Immature natural killer cell (primary cell): Measurements from ENCODE around the gene RXRG. TPM values are rescaled to one million over a fixed set of nuclear protein-coding genes. Genes with fewer than 3 reads are reported as not detected.
A peak's percentile ranks its signal among the peaks of the same experiment; 100 is the strongest.

ENCODE experiments used
- DNase-seq, 3 donors: peaks; one replicate each; pipeline ENCODE4 v3.0.0; 2022; ENCODE audit warnings: mixed read lengths in 1 of 3
- H3K27ac Mint-ChIP-seq, 6 donors: one replicate each; pipeline ENCODE4 v1.8.0; 2020; ENCODE audit warnings: mixed read lengths in 6 of 6, mild to moderate bottlenecking in 5 of 6, inconsistent platforms in 4 of 6, moderate library complexity in 3 of 6
- H3K27me3 Mint-ChIP-seq, 3 donors: one replicate each; pipeline ENCODE4 v1.8.0; 2020 to 2021; ENCODE audit warnings: low read depth in 3 of 3, mild to moderate bottlenecking in 3 of 3, mixed read lengths in 3 of 3, moderate library complexity in 3 of 3, inconsistent platforms in 1 of 3
- H3K36me3 Mint-ChIP-seq, 3 donors: one replicate each; pipeline ENCODE4 v1.8.0; 2020; ENCODE audit warnings: mixed read lengths in 3 of 3, inconsistent platforms in 2 of 3, mild to moderate bottlenecking in 2 of 3
- H3K4me1 Mint-ChIP-seq, 2 donors: one replicate each; pipeline ENCODE4 v1.8.0; 2020; ENCODE audit warnings: inconsistent platforms in 2 of 2, mild to moderate bottlenecking in 2 of 2, mixed read lengths in 2 of 2, moderate library complexity in 1 of 2
- H3K4me3 Mint-ChIP-seq, 5 donors: one replicate each; pipeline ENCODE4 v1.8.0; 2020; ENCODE audit warnings: mild to moderate bottlenecking in 5 of 5, mixed read lengths in 5 of 5, inconsistent platforms in 3 of 5, moderate library complexity in 3 of 5
- H3K9me3 Mint-ChIP-seq, 6 donors: one replicate each; pipeline ENCODE4 v1.8.0; 2020; ENCODE audit warnings: mild to moderate bottlenecking in 6 of 6, mixed read lengths in 6 of 6, inconsistent platforms in 4 of 6, moderate library complexity in 3 of 6
- polyA plus RNA-seq, 3 donors: library from polyadenylated mRNA; unstranded; fragments of 300-500 nt; fragmentation: Illumina TruSeq; gene quantifications; one replicate each; pipeline ENCODE4 v1.2.3, GENCODE V29; 2021

The RXRG gene
- polyA plus RNA-seq, 3 donors from 2014 or later: not detected

DNA sequence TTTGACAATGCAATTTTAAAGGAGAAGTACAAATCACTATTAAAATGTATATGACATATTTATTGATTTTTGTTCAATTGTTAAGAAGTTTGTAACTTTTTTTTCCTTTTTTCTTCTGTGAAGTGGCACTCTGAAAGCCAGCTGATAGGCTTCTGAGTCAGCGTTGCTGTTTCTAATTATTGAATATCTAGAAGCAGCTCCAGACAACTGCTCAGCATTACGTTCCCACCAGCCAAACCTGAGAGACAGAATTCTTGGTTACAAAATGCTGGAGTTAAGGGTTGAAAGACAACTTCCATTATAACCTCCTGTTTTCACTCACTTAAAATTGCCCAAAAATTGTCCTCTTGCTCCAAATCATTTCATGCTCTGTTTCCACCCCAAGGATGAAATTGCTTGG is 57.0 kb downstream of the RXRG start:
- Mint-ChIP-seq H3K27ac (no peak overlapping the region), H3K9me3 (no peaks in the 10 kb centered on the region), H3K4me3 (no peak overlapping the region), H3K4me1 (peaks cover 6 to 8% of the 10 kb centered on the region in 2 donors), H3K36me3 (no peaks in the 10 kb centered on the region), H3K27me3 (peaks cover 10 to 23% (median 12%) of the 10 kb centered on the region in 3 donors)
- no peak for DNase-seq

DNA sequence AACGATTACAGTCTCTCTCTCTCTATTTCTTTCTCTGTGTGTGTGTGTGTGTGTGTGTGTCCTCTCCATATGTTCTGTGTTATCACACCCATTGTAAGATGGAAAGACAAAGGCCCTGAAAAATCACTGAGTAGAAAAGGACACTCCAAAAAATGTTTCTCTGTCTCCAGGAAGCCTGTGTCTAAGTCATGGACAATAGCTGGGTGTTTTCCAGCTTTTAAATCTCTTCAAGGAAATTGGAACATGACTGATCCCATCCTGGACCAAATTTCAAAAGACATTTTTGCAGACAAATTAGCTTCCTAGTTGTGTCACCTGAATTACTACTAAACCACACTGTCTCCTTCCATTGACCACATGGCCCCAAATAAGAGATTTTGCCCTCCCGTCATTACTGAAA is 57.4 kb downstream of the RXRG start:
- DNase-seq: no peak
- no peak overlapping the region for H3K4me3 Mint-ChIP-seq
- H3K27ac Mint-ChIP-seq: no peak overlapping the region
- H3K4me1 Mint-ChIP-seq: peaks cover 2 to 3% of the 10 kb centered on the region in 2 donors
- H3K27me3 Mint-ChIP-seq: peaks cover 7 to 19% (median 9%) of the 10 kb centered on the region in 3 donors
- H3K36me3 Mint-ChIP-seq: no peaks in the 10 kb centered on the region
- H3K9me3 Mint-ChIP-seq: no peaks in the 10 kb centered on the region

DNA sequence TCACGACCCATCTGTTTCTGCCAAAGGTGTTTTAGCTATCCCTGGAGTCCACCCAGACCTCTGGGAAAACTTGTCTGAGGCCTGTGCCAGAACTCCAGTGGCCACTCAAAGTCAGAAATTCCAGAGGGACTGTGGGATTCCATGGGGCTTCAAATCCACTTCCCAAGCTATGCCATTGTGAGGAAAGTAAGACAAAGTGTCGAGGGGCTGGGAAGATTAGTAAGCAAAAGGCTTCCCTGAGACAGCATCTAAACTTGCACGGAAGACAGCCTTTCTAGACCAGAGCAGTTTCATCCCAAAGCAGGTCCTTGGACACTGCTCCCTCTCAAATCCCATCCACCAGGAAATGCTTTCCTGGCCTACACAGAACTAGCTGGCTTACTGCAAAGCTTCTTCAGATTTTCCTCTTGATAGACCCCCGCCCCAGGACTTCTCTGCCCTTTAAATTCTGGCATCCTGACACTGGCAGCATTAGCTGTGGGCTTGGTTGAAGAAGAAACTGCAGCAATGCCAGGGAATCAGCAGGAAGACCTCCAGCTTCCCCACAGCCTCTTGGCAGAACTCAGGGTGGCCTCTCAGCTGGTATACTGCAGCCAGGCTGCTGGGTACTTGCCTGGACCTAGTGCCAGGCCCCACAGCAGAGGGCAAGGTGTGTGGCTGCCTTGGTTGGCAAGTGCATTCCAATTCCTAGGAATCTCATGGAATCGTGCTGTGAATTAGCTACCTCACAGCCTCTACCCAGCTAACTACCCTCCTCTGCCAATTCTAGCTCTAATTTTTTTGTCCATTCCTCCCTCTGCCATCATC is 61.1 kb downstream of the RXRG start:
- no peak overlapping the region for H3K4me3 Mint-ChIP-seq
- H3K27ac Mint-ChIP-seq: no peak overlapping the region
- no peaks in the 10 kb centered on the region for H3K4me1 Mint-ChIP-seq
- no peaks in the 10 kb centered on the region for H3K9me3 Mint-ChIP-seq
- H3K27me3 Mint-ChIP-seq: peaks cover 3 to 20% (median 4%) of the 10 kb centered on the region in 3 donors
- DNase-seq: no peak
- no peaks in the 10 kb centered on the region for H3K36me3 Mint-ChIP-seq

DNA sequence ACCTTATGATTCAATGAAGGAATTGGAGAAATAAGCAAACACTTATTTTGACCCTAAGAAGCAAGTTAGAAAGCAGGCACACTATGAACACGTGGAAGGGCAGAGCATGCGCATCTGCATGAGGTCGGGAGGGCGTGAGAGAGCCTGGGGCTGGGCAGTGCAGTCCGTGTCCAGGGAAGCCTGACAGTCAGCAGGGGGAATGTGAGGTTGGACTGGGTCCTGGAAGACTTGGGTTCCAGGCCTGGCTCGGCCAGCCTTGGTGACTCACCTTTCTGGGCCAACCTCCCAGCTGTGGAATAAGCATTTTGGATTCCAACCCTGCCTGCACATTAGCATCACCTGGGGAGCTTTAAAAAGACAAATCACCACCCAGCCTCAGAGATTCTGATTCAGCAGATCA is 61.9 kb downstream of the RXRG start:
- no peaks in the 10 kb centered on the region for H3K36me3 Mint-ChIP-seq
- no peak overlapping the region for H3K27ac Mint-ChIP-seq
- H3K4me3 Mint-ChIP-seq: no peak overlapping the region
- no peak for DNase-seq
- H3K27me3 Mint-ChIP-seq: peaks cover 4 to 15% (median 7%) of the 10 kb centered on the region in 3 donors
- H3K9me3 Mint-ChIP-seq: no peaks in the 10 kb centered on the region
- H3K4me1 Mint-ChIP-seq: no peaks in the 10 kb centered on the region

DNA sequence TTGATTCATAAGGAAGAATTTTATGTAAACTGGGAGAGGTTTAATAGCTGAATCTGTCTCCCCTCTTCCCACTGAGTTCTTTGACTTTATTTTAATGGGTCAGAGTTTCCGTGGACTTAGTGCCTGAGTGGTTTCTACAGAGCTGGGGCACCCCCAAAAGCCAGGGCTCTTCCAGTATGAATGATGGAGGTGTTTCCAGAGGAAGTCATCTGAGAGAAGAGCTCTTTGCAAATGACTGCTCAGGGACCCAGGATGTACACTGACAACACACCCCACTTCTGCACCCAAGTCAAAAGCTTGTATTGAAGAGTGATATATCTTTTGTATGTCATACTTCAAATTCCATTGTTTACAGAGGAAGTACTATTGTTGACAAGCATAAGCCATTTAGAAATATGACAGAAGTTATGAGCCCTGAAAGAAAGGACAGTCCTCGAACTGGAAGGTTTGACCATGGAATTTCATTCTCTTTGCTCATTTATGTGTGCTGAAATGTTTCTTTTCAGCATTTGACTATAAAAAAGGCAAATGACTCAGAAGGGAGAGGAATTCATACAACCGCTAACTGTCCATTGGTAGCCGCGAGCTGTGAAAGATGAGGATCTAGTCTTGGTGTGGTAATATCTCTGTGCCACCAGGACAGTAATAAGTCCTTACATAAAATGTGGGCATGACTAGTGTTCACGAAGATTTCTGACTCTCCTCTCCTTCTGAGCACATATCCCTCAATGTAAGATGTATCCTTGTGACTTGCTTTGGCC is 63.0 kb downstream of the RXRG start:
- H3K4me3 Mint-ChIP-seq: no peak overlapping the region
- H3K27ac Mint-ChIP-seq: no peak overlapping the region
- no peaks in the 10 kb centered on the region for H3K9me3 Mint-ChIP-seq
- H3K4me1 Mint-ChIP-seq: peaks cover 3 to 4% of the 10 kb centered on the region in 2 donors
- DNase-seq: no peak
- H3K27me3 Mint-ChIP-seq: peaks cover 5 to 19% (median 6%) of the 10 kb centered on the region in 3 donors
- no peaks in the 10 kb centered on the region for H3K36me3 Mint-ChIP-seq

DNA sequence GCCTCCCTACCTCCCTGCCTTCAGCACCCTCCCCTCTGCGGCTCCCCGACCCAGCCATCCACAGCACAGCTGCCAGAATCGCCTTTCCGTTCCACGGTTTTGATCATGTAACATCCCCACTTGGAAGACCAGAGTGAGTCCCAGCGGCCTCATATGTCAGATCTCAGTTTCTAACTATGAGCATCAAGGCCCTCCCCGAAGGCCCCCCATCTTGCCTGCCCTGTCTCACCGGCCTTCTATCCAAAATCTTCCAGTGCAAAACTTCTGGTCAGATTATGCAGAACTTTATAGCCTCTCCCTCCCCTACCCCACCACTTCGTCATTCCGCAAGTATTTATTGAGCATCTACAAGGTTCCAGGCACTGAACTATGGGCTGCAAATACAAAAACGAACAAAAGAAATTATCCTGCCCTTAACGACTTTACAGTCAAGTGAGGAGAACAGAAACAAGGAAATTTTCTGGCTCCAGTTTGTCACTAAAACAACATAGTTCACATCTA is 68.1 kb downstream of the RXRG start:
- peaks cover 11 to 35% (median 19%) of the 10 kb centered on the region in 3 donors for H3K27me3 Mint-ChIP-seq
- no peaks in the 10 kb centered on the region for H3K9me3 Mint-ChIP-seq
- no peak overlapping the region for H3K27ac Mint-ChIP-seq
- H3K4me1 Mint-ChIP-seq: peaks cover 15 to 20% of the 10 kb centered on the region in 2 donors
- DNase-seq: no peak
- H3K4me3 Mint-ChIP-seq: peak overlapping the region; percentile 40 to 81 (median 60)
- H3K36me3 Mint-ChIP-seq: no peaks in the 10 kb centered on the region

DNA sequence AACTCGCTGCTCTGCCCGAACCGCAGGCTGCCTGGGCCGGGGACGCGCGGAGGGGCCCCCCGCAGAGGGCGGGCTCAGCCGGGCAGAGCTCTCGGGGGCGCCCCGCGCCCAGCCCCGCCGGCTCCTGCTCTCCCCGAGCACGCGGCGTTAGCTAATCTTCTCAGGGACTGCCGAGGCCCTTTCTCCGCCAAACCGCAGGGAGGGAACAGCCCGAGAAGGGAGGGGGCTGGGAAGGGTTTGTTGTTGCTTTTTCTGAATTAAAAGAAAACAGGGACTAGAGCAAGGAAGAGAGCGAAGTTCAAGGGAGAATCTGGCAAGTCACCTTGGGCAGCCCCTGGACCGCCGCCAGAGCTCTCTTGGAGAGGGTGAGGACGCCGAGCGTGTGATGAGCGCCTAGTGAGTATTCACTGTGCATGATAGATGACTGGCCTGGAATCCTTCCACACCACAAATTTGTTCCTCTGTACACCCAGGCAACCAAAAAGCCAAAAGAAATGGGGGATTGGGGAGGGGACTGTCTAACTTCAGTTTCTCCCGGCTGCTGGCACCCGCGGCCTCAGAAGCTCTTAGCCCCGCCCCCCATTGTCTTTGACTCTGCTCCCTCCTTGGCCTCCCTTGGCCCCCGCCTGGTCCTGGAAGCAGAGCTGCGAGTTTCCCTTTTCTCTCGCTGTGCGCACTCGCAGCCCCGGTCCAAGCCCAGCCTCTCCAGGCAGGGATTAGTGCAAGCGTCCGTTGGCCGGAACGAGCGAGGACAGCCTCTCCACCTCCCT is 68.7 kb downstream of the RXRG start:
- Mint-ChIP-seq H3K36me3 (no peaks in the 10 kb centered on the region), H3K9me3 (no peaks in the 10 kb centered on the region), H3K4me1 (peaks cover 15 to 20% of the 10 kb centered on the region in 2 donors), H3K4me3 (peak overlapping the region; percentile 33 to 81 (median 60)), H3K27me3 (peaks cover 11 to 31% (median 19%) of the 10 kb centered on the region in 3 donors), H3K27ac (no peak overlapping the region)
- DNase-seq: peak in 1 of 3 donors; percentile 2

GRCh38 chr1:165375623-165376022 is 69.3 kb downstream of the RXRG start:
- H3K4me1 Mint-ChIP-seq: peaks cover 15 to 20% of the 10 kb centered on the region in 2 donors
- no peaks in the 10 kb centered on the region for H3K9me3 Mint-ChIP-seq
- DNase-seq: no peak
- H3K4me3 Mint-ChIP-seq: peak overlapping the region in 2 of 5 donors; percentile 50 to 64
- peaks cover 14 to 29% (median 22%) of the 10 kb centered on the region in 3 donors for H3K27me3 Mint-ChIP-seq
- H3K27ac Mint-ChIP-seq: no peak overlapping the region
- no peaks in the 10 kb centered on the region for H3K36me3 Mint-ChIP-seq

DNA sequence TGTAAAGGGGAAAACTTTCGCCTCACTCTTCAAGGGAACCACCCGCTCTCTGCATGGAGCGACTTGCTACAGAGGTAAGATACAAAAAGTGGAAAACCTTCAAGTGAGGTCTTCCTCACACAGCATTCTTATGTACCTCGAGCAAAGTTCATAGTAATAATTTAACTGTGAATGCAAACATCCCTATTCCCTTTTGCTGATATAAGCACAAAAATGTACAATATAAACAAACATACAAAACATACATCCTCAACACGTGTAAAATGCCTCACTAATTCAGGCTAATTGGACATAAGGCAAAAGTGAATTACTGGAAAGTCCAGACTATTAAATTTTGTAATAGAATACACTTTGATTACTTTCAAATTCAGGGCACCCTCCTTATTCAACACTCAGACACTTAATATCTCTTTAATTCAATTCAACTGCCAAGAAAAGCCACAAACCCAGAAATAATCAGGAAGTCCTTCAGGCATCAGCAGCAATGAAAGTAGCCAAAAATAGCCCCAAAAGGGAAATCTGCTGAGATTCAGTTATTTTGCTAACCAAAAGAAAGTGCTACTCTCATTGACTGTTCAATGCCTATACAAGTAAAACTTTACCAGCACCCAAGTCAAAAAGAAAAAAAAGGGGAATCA is 73.2 kb downstream of the RXRG start:
- Mint-ChIP-seq H3K36me3 (no peaks in the 10 kb centered on the region), H3K4me3 (no peak overlapping the region), H3K4me1 (peaks cover 10 to 14% of the 10 kb centered on the region in 2 donors), H3K9me3 (no peaks in the 10 kb centered on the region), H3K27me3 (peaks cover 7 to 22% (median 21%) of the 10 kb centered on the region in 3 donors), H3K27ac (no peak overlapping the region)
- no peak for DNase-seq

- H3K4me3 Mint-ChIP-seq: no peak overlapping the region
- peaks cover 7 to 16% (median 7%) of the 10 kb centered on the region in 3 donors for H3K27me3 Mint-ChIP-seq
- H3K9me3 Mint-ChIP-seq: no peaks in the 10 kb centered on the region
- H3K36me3 Mint-ChIP-seq: no peaks in the 10 kb centered on the region
- no peak overlapping the region for H3K27ac Mint-ChIP-seq
- no peaks in the 10 kb centered on the region for H3K4me1 Mint-ChIP-seq
- DNase-seq: peak; percentile 21 to 41 (median 35)
Observed at GRCh38 chr1:165369255-165369848, 75.6 kb downstream of the RXRG start.

DNA sequence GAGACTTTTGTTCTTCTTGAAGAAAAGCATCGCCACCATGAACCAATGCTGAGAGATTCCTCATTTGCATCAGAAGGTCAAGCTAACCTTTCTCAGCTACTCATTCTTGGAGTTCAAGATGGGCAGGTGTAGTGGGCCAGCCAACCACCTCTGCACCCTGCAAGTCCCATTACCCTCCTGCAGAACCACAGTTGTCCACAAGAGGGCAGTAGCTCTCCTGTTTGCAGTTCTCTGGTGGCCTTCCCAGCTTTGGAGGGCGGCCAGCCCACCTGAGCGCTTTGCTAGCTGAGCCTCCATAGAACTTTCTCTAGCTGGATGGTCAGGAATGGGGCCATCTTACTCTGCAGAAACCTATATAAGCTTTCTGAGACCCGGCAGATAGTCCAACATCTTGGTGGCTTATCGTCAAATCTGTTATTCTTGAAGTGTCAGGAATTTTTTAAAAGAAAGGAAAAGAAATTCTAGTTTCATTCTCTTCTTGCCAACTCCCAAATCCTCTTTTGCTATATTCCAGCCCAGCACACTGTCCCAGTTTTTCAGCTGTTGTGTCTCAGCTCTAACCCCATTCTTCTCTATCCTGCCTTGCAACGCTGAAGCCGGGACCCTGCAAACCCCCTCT is 77.4 kb downstream of the RXRG start:
- Mint-ChIP-seq H3K9me3 (peaks cover 0 to 2% (median 0%) of the 10 kb centered on the region in 6 donors), H3K27ac (no peak overlapping the region), H3K27me3 (peaks cover 7 to 12% (median 9%) of the 10 kb centered on the region in 3 donors), H3K36me3 (no peaks in the 10 kb centered on the region), H3K4me1 (no peaks in the 10 kb centered on the region), H3K4me3 (no peak overlapping the region)
- peak; percentile 50 to 64 (median 57) for DNase-seq

DNA sequence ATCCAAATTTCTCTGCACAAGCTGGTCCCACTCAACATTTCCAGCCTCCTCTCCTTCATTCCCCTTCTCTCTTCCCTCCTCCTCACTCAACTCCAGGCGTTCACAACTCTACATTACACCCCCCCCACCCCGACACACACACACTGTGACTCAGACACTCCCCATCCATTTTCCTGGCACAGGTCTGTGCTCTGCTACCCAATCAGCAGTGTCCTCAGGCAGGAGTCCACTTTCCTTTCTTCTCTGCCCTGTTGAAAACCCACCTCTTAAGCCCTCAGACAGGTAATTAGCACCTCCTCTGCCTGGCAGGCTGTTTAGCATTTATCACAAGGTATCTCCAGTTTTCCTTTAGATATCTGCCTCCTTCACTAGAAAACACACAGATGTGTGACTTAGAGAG is 79.6 kb downstream of the RXRG start:
- no peak overlapping the region for H3K27ac Mint-ChIP-seq
- H3K4me3 Mint-ChIP-seq: no peak overlapping the region
- peaks cover 4 to 9% (median 9%) of the 10 kb centered on the region in 3 donors for H3K27me3 Mint-ChIP-seq
- DNase-seq: no peak
- peaks cover 0 to 2% (median 0%) of the 10 kb centered on the region in 6 donors for H3K9me3 Mint-ChIP-seq
- H3K4me1 Mint-ChIP-seq: no peaks in the 10 kb centered on the region
- H3K36me3 Mint-ChIP-seq: no peaks in the 10 kb centered on the region
